Tibial artery (tissue), 4 donors: ENCODE measurements around the gene SMR3A.

Experiments used
- DNase-seq, 2 donors: peaks; one replicate each; pipeline ENCODE4 v3.0.0-alpha.2; 2019
- H3K27ac ChIP-seq, 2 donors: fragments of 200-600 bp; sonication (generic) in 1 of 2; 1 replicate in 1 of 2; 2 replicates in 1 of 2; pipeline ENCODE4 v1.5.1; 2018 to 2019; ENCODE audit warnings: mild to moderate bottlenecking in 1 of 2
- H3K27me3 ChIP-seq, 2 donors: fragments of 200-600 bp; sonication (generic) in 1 of 2; one replicate each; pipeline versions ENCODE4 v1.5.1 to v1.6.0; 2016 to 2019
- H3K36me3 ChIP-seq, 3 donors: fragments of 200-600 bp; sonication (generic) in 2 of 3; one replicate each; pipeline ENCODE4 v1.5.1; 2016 to 2019; ENCODE audit warnings: mild to moderate bottlenecking in 2 of 3
- H3K4me1 ChIP-seq, 4 donors: fragments of 200-600 bp; sonication (generic) in 2 of 4; 1 replicate in 3 of 4; 2 replicates in 1 of 4; pipeline ENCODE4 v1.5.1; 2016 to 2019
- H3K4me3 ChIP-seq, 2 donors: fragments of 200-600 bp; sonication (generic) in 1 of 2; 1 replicate in 1 of 2; 2 replicates in 1 of 2; pipeline ENCODE4 v1.5.1; 2018 to 2019; ENCODE audit warnings: mild to moderate bottlenecking in 2 of 2
- H3K9me3 ChIP-seq, 3 donors: fragments of 200-600 bp; sonication (generic) in 1 of 3; one replicate each; pipeline ENCODE4 v1.5.1; 2016 to 2019
- intact Hi-C: fragments of 100-400 bp; cut with DNase I; formaldehyde crosslinking; loops from one replicate; pipeline ENCODE4 v1.15.0; 2023; ENCODE audit warnings: low total_unique reads
- TF ChIP-seq, protein P1 (sequence below), 2 experiments: fragments of 200-600 bp in 1 of 2; fragments of 450-650 bp in 1 of 2; IDR thresholded peaks; one replicate each; pipeline ENCODE4 v1.5.1; 2017 to 2019; ENCODE audit warnings: antibody characterized with exemption in 2 of 2, mild to moderate bottlenecking in 1 of 2, moderate library complexity in 1 of 2

The SMR3A gene

DNA sequence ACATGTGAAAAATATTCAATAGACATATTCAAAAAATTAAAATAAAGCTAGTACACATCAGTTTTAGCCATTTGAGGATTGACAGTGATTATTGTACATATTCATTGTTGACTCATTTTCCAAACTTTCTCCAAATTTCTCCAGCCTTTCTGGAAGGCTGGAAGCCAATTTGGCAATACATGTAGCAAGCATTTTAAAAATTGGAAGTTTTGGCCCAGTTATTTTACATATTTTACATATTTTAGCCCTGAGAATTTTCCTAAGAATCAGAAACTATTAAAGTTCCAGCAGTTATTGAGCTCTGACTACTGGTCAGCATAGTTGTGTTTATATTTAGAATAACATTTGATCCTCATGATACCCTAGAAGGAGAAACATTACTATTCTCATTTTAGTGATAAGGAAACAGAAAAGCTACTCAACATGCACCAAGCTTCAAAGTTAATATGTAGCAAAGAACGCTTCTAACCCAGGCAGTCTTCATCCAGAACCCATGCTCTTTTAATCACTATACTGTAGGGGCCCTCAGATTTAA is 22.6 kb upstream of the SMR3A start:
- no peaks in the 10 kb centered on the region for H3K36me3 ChIP-seq
- H3K4me1 ChIP-seq = no peaks in the 10 kb centered on the region
- H3K27me3 ChIP-seq = no peaks in the 10 kb centered on the region
- no peak overlapping the region for H3K4me3 ChIP-seq
- no peaks in the 10 kb centered on the region for H3K9me3 ChIP-seq
- intact Hi-C loops = no loop called here
- DNase-seq = no peak
- TF ChIP-seq, protein P1, sequence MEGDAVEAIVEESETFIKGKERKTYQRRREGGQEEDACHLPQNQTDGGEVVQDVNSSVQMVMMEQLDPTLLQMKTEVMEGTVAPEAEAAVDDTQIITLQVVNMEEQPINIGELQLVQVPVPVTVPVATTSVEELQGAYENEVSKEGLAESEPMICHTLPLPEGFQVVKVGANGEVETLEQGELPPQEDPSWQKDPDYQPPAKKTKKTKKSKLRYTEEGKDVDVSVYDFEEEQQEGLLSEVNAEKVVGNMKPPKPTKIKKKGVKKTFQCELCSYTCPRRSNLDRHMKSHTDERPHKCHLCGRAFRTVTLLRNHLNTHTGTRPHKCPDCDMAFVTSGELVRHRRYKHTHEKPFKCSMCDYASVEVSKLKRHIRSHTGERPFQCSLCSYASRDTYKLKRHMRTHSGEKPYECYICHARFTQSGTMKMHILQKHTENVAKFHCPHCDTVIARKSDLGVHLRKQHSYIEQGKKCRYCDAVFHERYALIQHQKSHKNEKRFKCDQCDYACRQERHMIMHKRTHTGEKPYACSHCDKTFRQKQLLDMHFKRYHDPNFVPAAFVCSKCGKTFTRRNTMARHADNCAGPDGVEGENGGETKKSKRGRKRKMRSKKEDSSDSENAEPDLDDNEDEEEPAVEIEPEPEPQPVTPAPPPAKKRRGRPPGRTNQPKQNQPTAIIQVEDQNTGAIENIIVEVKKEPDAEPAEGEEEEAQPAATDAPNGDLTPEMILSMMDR (IDR thresholded peaks at IDR 0.05) = no peak
- H3K27ac ChIP-seq = no peak overlapping the region

DNA sequence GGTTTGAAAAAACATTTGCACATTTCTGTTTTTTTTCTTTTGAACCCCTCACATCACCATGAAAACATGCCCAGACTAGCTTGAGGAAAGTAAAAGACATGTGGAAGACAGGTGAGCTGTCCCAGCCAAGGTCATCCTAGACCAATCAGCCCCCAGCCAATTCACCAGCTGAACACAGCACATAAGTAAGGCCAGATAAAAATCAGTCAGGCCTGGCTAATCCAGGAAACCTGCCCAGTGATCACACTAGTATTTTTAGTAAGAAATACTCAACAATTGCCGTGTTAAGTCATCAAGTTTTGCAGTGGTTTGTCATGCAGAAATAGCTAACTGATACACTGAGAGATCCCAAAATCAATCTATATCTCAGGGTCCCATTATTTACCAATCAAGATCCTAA is 4.4 kb upstream of the SMR3A start:
- H3K36me3 ChIP-seq = no peaks in the 10 kb centered on the region
- TF ChIP-seq, protein P1 (IDR thresholded peaks at IDR 0.05) = no peak
- no peaks in the 10 kb centered on the region for H3K27me3 ChIP-seq
- intact Hi-C loops = no loop called here
- H3K27ac ChIP-seq = no peak overlapping the region
- H3K9me3 ChIP-seq = no peaks in the 10 kb centered on the region
- no peak for DNase-seq
- H3K4me1 ChIP-seq = no peaks in the 10 kb centered on the region
- no peak overlapping the region for H3K4me3 ChIP-seq

GRCh38 chr4:70359115-70359661 is 1.4 kb upstream of the SMR3A start:
- no peaks in the 10 kb centered on the region for H3K27me3 ChIP-seq
- intact Hi-C loops = no loop called here

DNA sequence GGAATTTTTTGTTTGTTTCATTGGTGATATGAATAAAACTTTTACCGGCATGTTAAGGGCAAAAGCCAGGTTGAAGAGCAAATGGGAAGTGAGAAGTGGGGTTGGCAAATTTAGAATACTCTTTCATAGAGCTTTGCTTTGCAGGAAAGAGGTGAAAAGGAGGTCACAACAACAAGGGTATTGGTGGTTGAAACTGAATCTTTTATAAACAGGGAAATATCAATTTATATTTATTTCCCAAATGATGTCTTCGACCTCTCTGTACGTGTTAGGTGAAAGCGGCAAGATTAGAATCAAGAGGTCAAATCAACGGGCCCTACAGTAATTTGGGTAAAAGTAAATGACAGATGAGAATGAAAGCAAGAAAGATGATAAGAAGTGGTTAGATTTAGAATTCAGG is 3.4 kb downstream of the SMR3A start:
- intact Hi-C loops = no loop called here
- Histone ChIP-seq H3K36me3 (no peaks in the 10 kb centered on the region), H3K4me3 (no peak overlapping the region), H3K27ac (no peak overlapping the region), H3K9me3 (no peaks in the 10 kb centered on the region), H3K4me1 (no peaks in the 10 kb centered on the region), H3K27me3 (no peaks in the 10 kb centered on the region)
- no peak for DNase-seq
- TF ChIP-seq, protein P1 (IDR thresholded peaks at IDR 0.05) = no peak

More at GRCh38 chr4:70359115-70359661, 1.4 kb upstream of the SMR3A start:
- Histone ChIP-seq H3K36me3 (no peaks in the 10 kb centered on the region), H3K9me3 (no peaks in the 10 kb centered on the region), H3K27ac (no peak overlapping the region), H3K4me3 (no peak overlapping the region), H3K4me1 (no peaks in the 10 kb centered on the region)
- DNase-seq = no peak
- TF ChIP-seq, protein P1 (IDR thresholded peaks at IDR 0.05) = no peak

GRCh38 chr4:70365479-70365878 is 4.9 kb downstream of the SMR3A start:
- H3K4me3 ChIP-seq = no peak overlapping the region
- H3K9me3 ChIP-seq = no peaks in the 10 kb centered on the region
- no peaks in the 10 kb centered on the region for H3K36me3 ChIP-seq
- H3K4me1 ChIP-seq = no peaks in the 10 kb centered on the region
- TF ChIP-seq, protein P1 (IDR thresholded peaks at IDR 0.05) = no peak
- intact Hi-C loops = no loop called here
- no peaks in the 10 kb centered on the region for H3K27me3 ChIP-seq
- no peak for DNase-seq
- H3K27ac ChIP-seq = no peak overlapping the region

- intact Hi-C loops = no loop called here
- H3K27me3 ChIP-seq = no peaks in the 10 kb centered on the region
- H3K4me3 ChIP-seq = no peak overlapping the region
- DNase-seq = no peak
- no peaks in the 10 kb centered on the region for H3K9me3 ChIP-seq
- no peaks in the 10 kb centered on the region for H3K4me1 ChIP-seq
- no peaks in the 10 kb centered on the region for H3K36me3 ChIP-seq
- TF ChIP-seq, protein P1 (IDR thresholded peaks at IDR 0.05) = no peak
- H3K27ac ChIP-seq = no peak overlapping the region
Measured at GRCh38 chr4:70367813-70368212, 7.3 kb downstream of the SMR3A start.
